ENCODE data around the gene FCGR3A.
"Not testable (repeated sequence)": the region's sequence is repeated elsewhere in the genome, so short reads cannot be mapped to it uniquely, and the experiment has no call there.

The FCGR3A gene

DNA sequence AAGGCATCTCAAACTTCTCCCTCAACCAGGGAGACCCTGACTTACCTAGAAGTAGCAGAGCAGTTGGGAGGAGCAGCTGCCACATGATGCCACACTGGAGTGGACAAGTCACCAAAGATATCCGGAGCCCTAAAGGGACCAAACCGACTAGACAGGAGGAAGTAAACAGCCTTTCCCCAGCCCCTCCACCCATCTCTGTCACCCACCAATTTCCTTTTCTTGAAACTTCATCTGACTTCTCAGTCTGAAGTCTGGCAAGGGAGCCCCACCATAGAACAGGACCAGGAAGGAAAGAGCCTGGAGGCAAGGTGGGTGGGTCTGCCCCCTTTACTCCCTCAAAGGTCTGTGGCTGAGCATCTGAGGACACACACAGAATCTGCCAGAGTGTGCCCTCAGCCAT, at the start of gene FCGR3A:
Gene FCGR3A (minus strand): TSS at position 167 of the 400 bp plus-strand sequence. CDS start 82 bp downstream, at position 85.
- peak in 1 of 10 donors; percentile 65 for DNase-seq
- intact Hi-C loops (cut with DNase I), result no loop called here

- DNase-seq; intact Hi-C loops (cut with DNase I): not testable (repeated sequence)
These were observed 47.5 kb upstream of the FCGR3A start for GRCh38 chr1:161597077-161597476.

- DNase-seq; intact Hi-C loops (cut with DNase I): not testable (repeated sequence)
These were observed 46.0 kb upstream of the FCGR3A start for GRCh38 chr1:161595583-161595982.

DNA sequence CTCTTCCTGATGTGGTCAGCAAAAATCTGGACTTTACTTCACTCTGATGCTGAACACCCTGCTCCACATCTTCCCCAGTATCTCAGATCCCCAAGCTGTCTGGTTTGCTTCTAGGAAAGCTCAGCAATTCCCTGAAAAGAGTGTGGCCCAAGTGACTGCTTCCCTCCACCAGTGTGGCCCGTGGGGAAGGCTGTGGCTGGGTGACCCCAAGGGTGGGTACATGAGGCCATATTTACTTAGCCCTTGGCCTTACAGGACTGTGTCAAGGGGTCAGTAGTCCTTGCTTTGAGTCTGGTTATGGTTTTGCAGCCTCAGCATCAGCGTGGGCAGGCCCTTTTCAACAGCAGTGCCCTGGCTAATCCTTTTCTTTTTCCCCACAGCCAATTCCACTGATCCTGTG, 45.6 kb upstream of the FCGR3A start:
- intact Hi-C loops (cut with DNase I); DNase-seq: not testable (repeated sequence)

- DNase-seq; intact Hi-C loops (cut with DNase I): not testable (repeated sequence)
These were observed 44.8 kb upstream of the FCGR3A start for GRCh38 chr1:161594269-161594984.

DNA sequence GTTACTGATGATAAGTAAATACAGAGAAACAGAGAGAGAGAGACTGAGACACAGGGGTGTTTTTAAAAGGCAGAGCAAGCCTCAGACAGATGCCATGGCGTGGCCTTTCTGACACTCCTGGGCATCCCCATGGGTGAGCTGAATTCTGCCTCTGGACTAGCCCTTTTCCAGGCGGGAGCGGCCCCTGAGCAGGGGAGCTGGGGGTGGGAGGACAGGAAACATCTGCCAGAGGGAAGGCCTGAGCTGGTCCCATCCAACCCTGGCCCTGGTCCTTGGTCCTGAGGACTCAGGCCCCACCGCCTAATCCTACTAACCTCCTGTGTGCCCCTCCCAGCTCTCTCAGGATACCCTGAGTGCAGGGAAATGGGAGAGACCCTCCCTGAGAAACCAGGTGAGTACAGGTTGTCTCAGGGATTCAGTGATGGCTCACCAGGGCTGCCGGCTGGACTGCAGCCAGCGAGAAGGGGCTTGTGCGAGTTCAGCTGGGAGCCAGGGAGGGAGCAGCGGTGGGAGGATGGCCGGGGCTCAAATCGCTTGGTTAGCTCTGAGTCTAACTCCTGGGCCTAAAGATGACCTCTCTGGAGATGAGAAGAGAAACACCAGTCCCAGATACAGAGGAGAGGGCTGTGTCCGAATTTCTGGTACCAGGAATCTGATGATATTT, 43.6 kb upstream of the FCGR3A start:
- intact Hi-C loops (cut with DNase I), result not testable (repeated sequence)
- DNase-seq, result peak in 1 of 10 donors; percentile 61

DNA sequence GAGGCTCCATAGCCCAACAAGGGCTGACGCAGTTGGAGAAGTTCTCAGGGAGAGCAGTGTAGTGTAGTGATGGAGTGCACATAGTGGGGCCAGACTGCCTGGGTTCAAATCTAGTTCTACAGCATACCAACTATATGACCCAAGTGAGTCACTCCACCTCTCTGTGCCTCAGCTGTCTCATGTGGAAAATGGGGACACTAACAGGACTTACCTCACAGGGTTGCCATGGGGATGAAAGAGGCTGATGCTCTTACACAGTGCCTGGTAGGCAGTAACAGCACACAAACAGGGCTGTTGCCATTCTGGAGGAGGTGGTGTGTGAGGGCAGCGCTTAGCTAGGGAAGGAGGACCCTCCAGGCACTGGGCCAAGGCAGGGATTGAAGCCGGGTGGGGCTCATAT, 43.0 kb upstream of the FCGR3A start:
- intact Hi-C loops (cut with DNase I); DNase-seq: not testable (repeated sequence)

DNA sequence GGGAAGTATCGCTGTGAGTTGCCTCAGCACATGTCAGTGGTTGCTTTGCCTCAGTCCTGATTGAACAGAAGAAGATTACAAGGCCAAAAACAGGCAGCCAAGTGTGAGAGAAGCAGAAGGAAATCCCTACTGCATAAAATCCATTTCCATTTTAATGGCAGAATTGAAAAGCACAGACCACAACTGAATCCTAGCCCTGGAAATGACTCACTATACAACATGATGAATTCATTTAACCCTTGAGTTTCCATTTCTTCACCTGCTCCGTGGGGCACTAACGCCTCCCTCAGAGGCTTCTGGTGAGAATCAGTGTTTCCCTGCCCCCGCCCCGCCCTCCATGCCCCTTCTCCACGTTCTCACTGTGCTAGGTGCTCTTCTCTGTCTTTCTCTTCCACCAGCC, 40.3 kb upstream of the FCGR3A start:
- intact Hi-C loops (cut with DNase I); DNase-seq: not testable (repeated sequence)

DNA sequence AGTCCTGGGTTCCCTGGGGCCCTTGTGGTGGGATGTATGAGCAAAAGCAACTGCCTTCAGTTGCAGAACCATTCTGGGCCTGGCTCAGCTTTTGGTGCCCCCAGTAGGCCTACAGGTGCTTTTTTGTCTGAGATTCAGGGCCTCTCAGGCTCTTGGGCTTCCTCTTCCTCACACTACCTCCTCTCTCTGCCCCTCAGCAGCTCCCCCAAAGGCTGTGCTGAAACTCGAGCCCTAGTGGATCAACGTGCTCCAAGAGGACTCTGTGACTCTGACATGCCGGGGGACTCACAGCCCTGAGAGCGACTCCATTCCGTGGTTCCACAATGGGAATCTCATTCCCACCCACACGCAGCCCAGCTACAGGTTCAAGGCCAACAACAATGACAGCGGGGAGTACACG, 39.7 kb upstream of the FCGR3A start:
- DNase-seq; intact Hi-C loops (cut with DNase I): not testable (repeated sequence)

- intact Hi-C loops (cut with DNase I); DNase-seq: not testable (repeated sequence)
These were observed 39.0 kb upstream of the FCGR3A start for GRCh38 chr1:161588596-161588995.

- intact Hi-C loops (cut with DNase I); DNase-seq: not testable (repeated sequence)
These were observed 33.3 kb upstream of the FCGR3A start for GRCh38 chr1:161582882-161583281.

DNA sequence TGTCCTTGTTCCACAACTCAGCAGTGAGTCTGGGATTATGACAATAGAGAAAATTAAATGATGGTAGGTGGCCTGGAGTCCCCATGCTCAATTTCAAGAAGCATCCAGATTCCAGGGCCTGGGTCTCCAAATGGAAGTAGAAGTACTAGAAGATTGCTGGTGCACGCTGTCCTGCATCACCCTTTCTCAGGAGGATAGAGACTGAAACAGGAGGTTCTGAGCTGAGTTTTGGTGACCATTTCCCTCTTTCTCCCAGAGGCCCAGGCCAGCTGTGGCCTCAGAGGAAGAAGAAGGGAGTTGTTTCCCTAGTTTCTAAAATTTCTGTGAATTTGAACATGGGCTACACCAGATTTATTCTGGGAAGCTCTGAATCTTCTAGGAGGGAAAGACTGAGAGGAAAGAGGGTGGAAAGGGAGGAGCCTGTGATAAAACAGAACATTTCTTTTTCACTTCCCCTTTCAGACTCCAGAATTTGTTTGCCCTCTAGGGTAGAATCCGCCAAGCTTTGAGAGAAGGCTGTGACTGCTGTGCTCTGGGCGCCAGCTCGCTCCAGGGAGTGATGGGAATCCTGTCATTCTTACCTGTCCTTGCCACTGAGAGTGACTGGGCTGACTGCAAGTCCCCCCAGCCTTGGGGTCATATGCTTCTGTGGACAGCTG, 31.4 kb upstream of the FCGR3A start:
- intact Hi-C loops (cut with DNase I), result not testable (repeated sequence)

GRCh38 chr1:161579856-161580507, 30.4 kb upstream of the FCGR3A start:
- DNase-seq; intact Hi-C loops (cut with DNase I): not testable (repeated sequence)

More for the DNA sequence above, 31.4 kb upstream of the FCGR3A start:
- DNase-seq, result not testable (repeated sequence)

DNA sequence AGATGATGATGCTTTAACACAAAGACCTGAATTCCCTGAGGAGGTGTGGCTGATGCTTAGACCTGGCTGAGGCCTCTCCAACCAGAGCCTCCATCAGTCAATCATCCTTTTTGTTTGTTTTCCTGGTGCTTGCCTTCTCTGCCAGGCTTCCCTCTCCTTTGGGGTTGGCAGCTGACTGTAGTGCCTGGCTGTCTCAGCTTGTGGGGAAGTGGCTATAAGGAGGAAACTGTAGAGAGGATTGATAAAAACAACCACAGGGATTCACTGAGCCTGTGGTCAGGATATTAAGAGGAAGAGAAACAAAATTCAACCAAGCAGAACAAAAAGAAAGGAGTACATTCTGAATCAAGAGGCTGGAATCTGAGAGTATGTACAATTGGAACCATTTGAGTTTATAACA, 27.1 kb upstream of the FCGR3A start:
- intact Hi-C loops (cut with DNase I); DNase-seq: not testable (repeated sequence)

DNA sequence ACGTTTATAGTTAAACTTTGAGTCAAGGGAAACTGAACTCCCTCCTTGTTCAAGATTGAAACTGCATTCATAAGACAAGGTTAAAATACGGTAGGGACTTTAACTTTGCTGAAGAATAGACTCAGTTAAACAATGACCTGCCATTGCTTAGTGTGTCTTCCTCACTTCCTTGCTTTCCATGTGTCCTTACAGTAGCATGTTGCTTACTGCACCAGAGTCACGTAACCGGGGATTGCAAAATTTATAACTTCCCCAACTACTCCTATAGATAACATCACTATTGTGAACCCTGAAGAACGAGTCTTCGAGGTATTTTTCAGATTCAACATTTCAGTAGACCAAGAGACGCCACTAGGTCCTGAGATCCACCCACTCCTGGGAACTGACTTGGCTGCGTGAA, 22.1 kb upstream of the FCGR3A start:
- DNase-seq; intact Hi-C loops (cut with DNase I): not testable (repeated sequence)

GRCh38 chr1:161566602-161566960, 17.0 kb upstream of the FCGR3A start:
- intact Hi-C loops (cut with DNase I); DNase-seq: not testable (repeated sequence)

DNA sequence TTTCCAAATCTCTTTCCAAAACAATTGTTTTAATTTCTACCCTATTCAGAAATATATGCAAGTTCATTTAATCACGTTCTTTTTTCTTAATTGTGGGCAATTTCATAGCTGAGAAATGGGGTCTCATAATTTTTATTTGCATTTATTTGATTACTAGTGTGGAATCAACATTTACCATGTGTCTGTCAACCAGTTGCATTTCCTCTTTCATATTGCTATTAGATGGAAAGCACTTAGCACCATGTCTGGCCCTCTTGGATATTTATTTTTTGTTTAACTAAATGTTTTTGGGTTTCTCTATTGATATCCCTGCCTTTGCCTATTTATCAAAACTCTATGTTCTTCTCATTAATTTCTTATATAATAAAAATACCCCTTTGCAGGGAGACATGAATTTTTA, 13.9 kb upstream of the FCGR3A start:
- intact Hi-C loops (cut with DNase I); DNase-seq: not testable (repeated sequence)

DNA sequence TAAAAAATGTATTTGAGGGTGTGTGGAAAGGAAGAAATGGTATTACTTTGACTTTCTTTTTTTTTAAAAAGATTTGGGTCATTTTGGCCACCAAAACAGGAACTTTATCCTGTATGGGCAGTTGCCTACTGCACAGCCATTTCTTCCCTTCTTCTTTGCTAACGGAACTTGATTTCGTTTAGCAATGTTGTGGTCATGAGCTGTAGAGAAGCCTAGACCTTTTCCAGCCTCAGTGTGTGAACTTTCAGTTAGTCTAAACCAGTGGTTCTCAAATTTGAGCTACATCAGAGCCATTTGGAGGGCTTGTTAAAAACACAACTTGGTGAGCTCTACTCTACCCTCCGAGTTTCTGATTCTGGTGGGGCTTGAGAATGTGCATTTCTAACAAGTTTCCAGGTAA, 12.8 kb upstream of the FCGR3A start:
- DNase-seq; intact Hi-C loops (cut with DNase I): not testable (repeated sequence)

- intact Hi-C loops (cut with DNase I); DNase-seq: not testable (repeated sequence)
These were observed 11.5 kb upstream of the FCGR3A start for GRCh38 chr1:161560960-161561715.

All from posterior cingulate gyrus (tissue), 11 donors.